ENCODE results near the gene C2CD3. TPM values are rescaled to one million over a fixed set of nuclear protein-coding genes. Genes with fewer than 3 reads are reported as not detected.

The C2CD3 gene
- total and polyA plus RNA-seq, 10 of the 15 experiments (the other 5 are each of a cell fraction or from before 2014, with no cell fraction given) = 2.3 to 24.0 (median 16.3) TPM

DNA sequence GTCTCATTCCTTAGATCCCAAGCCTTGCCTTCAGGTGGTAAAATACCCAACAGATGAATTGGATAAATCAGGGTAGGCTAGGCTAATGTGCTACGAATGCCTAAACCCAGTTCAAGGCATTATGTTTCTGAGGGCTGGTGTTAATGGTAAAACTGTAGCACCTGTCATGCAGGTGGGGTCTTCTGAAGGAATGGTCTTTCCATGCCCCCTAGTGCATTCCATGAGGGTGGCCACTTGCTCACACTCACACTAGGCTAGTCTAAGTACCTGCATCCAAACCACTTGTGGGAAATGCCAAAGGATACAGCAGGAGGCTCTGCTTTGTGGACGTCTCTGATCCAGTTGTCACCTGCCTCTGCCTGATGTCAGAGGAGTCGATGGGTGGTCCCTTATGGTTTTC is 137.8 kb downstream of the C2CD3 start:
- H4K20me1 ChIP-seq (ENCODE audit: control insufficient read depth, insufficient read depth) = no peaks in the 10 kb centered on the region
- peaks cover 9% of the 10 kb centered on the region for H3K4me1 ChIP-seq (ENCODE audit: control insufficient read depth, insufficient read depth, low read length)
- TF ChIP-seq, protein P1, sequence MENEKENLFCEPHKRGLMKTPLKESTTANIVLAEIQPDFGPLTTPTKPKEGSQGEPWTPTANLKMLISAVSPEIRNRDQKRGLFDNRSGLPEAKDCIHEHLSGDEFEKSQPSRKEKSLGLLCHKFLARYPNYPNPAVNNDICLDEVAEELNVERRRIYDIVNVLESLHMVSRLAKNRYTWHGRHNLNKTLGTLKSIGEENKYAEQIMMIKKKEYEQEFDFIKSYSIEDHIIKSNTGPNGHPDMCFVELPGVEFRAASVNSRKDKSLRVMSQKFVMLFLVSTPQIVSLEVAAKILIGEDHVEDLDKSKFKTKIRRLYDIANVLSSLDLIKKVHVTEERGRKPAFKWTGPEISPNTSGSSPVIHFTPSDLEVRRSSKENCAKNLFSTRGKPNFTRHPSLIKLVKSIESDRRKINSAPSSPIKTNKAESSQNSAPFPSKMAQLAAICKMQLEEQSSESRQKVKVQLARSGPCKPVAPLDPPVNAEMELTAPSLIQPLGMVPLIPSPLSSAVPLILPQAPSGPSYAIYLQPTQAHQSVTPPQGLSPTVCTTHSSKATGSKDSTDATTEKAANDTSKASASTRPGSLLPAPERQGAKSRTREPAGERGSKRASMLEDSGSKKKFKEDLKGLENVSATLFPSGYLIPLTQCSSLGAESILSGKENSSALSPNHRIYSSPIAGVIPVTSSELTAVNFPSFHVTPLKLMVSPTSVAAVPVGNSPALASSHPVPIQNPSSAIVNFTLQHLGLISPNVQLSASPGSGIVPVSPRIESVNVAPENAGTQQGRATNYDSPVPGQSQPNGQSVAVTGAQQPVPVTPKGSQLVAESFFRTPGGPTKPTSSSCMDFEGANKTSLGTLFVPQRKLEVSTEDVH (IDR thresholded peaks at IDR 0.05; ENCODE audit: low read depth, partially characterized antibody) = no peak
- TF ChIP-seq RAD21 (IDR thresholded peaks at IDR 0.05; ENCODE audit: insufficient read depth, low read depth, low read length) (peak; percentile 37; the same call in 1 of the 2 replicates), SMC3 (IDR thresholded peaks at IDR 0.05; ENCODE audit: borderline replicate concordance, low read length) (peak; percentile 40; the same call in 1 of the 2 replicates)
- TF ChIP-seq, protein P2, sequence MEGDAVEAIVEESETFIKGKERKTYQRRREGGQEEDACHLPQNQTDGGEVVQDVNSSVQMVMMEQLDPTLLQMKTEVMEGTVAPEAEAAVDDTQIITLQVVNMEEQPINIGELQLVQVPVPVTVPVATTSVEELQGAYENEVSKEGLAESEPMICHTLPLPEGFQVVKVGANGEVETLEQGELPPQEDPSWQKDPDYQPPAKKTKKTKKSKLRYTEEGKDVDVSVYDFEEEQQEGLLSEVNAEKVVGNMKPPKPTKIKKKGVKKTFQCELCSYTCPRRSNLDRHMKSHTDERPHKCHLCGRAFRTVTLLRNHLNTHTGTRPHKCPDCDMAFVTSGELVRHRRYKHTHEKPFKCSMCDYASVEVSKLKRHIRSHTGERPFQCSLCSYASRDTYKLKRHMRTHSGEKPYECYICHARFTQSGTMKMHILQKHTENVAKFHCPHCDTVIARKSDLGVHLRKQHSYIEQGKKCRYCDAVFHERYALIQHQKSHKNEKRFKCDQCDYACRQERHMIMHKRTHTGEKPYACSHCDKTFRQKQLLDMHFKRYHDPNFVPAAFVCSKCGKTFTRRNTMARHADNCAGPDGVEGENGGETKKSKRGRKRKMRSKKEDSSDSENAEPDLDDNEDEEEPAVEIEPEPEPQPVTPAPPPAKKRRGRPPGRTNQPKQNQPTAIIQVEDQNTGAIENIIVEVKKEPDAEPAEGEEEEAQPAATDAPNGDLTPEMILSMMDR (IDR thresholded peaks at IDR 0.05 in 2 of 3, conservative IDR thresholded peaks at IDR 0.05 in 1 of 3; ENCODE audit: control insufficient read depth in 2 of 3, extremely low read depth in 1 of 3, insufficient read depth in 1 of 3, low read depth in 3 of 3, low read length in 3 of 3) = peak in 2 of 3 experiments; percentile 14 to 38; a peak in 3 of 6 replicates
- H3K79me2 ChIP-seq (ENCODE audit: control insufficient read depth, insufficient read depth, low read length) = no peaks in the 10 kb centered on the region
- H3K27ac ChIP-seq (ENCODE audit: control insufficient read depth, insufficient read depth) = no peak overlapping the region
- POLR2A ChIA-PET = no interaction called here
- RAD21 ChIA-PET (ENCODE audit: unreplicated experiment) = interaction anchor here (1.4 to 2.6 kb wide), 2 partner anchors 53 to 69 kb away, joined by 3 to 8 read pairs; no protein-coding TSS in a partner anchor
- SMC1A ChIA-PET (ENCODE audit: uncharacterized antibody, unreplicated experiment) = interaction anchor here (1.0 kb wide), 1 partner anchor 14 kb away, joined by 4 read pairs; no protein-coding TSS in a partner anchor
- no TSS peak for BruUV-seq (replicated peaks)
- 93% methylated on average over 3 of the region's 3 CpGs for WGBS (ENCODE audit: insufficient coverage, insufficient replicate concordance, low lambda C conversion rate, missing lambda C conversion rate)
- DNase-seq (ENCODE audit: low read depth, low spot score) = no peak
- ATAC-seq = peak; percentile 48; the same call in 2 of the 3 replicates
- intact Hi-C loops (cut with micrococcal nuclease; ENCODE audit: unreplicated experiment) = loop anchor here (5.0 kb wide), 1 partner anchor 71 kb away; no protein-coding TSS in a partner anchor
- H2AFZ ChIP-seq (ENCODE audit: control insufficient read depth, low read depth, low read length) = no peak overlapping the region
- H3K9ac ChIP-seq (ENCODE audit: control insufficient read depth, insufficient read depth, low read length) = no peak overlapping the region
- CTCF ChIA-PET = interaction anchor here (0.9 to 1.5 kb wide), 4 partner anchors 12 to 69 kb away, joined by 3 to 5 read pairs (median 4); no protein-coding TSS in a partner anchor
- H3K4me3 ChIP-seq = no peak overlapping the region
- no peaks in the 10 kb centered on the region for H3K9me3 ChIP-seq (replicated peaks; ENCODE audit: control insufficient read depth, insufficient read depth, low read length)
- no peak for FAIRE-seq
- H3K27me3 ChIP-seq (replicated peaks in 1 of 2; ENCODE audit: control insufficient read depth in 2 of 2, insufficient read depth in 2 of 2, low read length in 1 of 2) = no peaks in the 10 kb centered on the region
- H3K4me2 ChIP-seq (ENCODE audit: control insufficient read depth, insufficient read depth) = no peak overlapping the region
- peaks cover 15 to 23% of the 10 kb centered on the region in 2 experiments; a peak in 3 of 4 replicates for H3K36me3 ChIP-seq (ENCODE audit: control insufficient read depth in 2 of 2, insufficient read depth in 2 of 2, low read length in 1 of 2)
- in situ Hi-C loops (cut with MboI) = no loop called here
